Vagina (tissue), 2 donors: ENCODE results near the gene SHE. TPM values are rescaled to one million over a fixed set of nuclear protein-coding genes. Genes with fewer than 3 reads are reported as not detected.

Experiments used
- DNase-seq, 2 donors: peaks; one replicate each; pipeline ENCODE4 v3.0.0-alpha.2; 2017; ENCODE audit errors: extremely low spot score in 2 of 2
- H3K27ac ChIP-seq: fragments of 200-600 bp; sonication (generic); one replicate; pipeline ENCODE4 v1.5.1; 2019
- H3K27me3 ChIP-seq: fragments of 200-600 bp; sonication (generic); one replicate; pipeline ENCODE4 v1.5.1; 2019
- H3K36me3 ChIP-seq, 2 donors: fragments of 200-600 bp; sonication (generic); one replicate each; pipeline ENCODE4 v1.5.1; 2017 to 2019
- H3K4me1 ChIP-seq: fragments of 200-600 bp; sonication (generic); one replicate; pipeline ENCODE4 v1.5.1; 2019
- H3K4me3 ChIP-seq, 2 donors: fragments of 200-600 bp; sonication (generic); 1 replicate in 1 of 2; 2 replicates in 1 of 2; pipeline ENCODE4 v1.5.1; 2016 to 2019
- H3K9me3 ChIP-seq: fragments of 200-600 bp; sonication (generic); one replicate; pipeline ENCODE4 v1.5.1; 2019
- CTCF ChIP-seq, 3 experiments: fragments of 450-650 bp in 2 of 3; fragments of 200-600 bp in 1 of 3; sonication (generic) in 1 of 3; IDR thresholded peaks; one replicate each; pipeline ENCODE4 v1.5.1; 2017 to 2019; ENCODE audit warnings: antibody characterized with exemption in 3 of 3, mild to moderate bottlenecking in 2 of 3, moderate library complexity in 2 of 3
- POLR2A ChIP-seq, 2 donors: fragments of 450-650 bp; IDR thresholded peaks; one replicate each; pipeline ENCODE4 v1.6.1; 2017; ENCODE audit warnings: antibody characterized with exemption in 2 of 2, mild to moderate bottlenecking in 2 of 2, moderate library complexity in 2 of 2
- POLR2AphosphoS5 ChIP-seq, 2 donors: sonication (generic); formaldehyde crosslinking; IDR thresholded peaks; one replicate each; pipeline ENCODE4 v1.9.0; 2017; ENCODE audit warnings: antibody characterized with exemption in 2 of 2, mild to moderate bottlenecking in 2 of 2, low read depth in 1 of 2; ENCODE audit not compliant: insufficient read depth in 1 of 2
- intact Hi-C: fragments of 100-400 bp; cut with DNase I; formaldehyde crosslinking; loops from one replicate; pipeline ENCODE4 v1.15.1; 2023
- total RNA-seq: library from RNA; depleted of rRNA; stranded (reverse); fragments of >200 nt; gene quantifications from one replicate; pipeline ENCODE4 v1.2.3, GENCODE V29; 2016

SHE gene
- total RNA-seq, 1 donor from 2014 or later, result 23.8 TPM

DNA sequence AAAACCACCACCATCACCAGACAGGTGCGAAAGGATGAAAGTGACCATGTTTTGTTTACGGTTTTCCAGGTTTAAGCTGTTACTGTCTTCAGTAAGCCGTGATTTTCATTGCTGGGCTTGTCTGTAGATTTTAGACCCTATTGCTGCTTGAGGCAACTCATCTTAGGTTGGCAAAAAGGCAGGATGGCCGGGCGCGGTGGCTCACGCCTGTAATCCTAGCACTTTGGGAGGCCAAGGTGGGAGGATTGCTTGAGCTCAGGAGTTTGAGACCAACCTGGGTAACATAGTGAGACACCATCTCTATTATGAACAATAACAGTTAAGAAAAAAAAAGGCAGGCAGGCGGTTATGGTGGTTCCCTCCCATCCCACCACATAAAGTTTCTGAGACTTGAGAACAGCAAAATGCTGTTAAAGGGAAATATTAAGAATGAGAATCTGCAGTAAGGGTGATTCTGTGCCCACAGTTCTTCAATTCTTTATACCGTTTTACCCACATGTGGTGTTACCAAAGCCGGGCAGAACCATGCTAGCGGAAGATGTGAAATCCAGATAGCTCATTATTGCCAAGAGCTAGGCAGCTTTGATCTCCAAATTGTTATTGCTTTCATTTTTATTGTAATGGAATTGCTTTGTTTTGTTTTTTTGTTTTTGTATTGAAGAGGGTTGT is 34.6 kb downstream of the SHE start:
- Histone ChIP-seq H3K9me3 (no peaks in the 10 kb centered on the region), H3K4me1 (peaks cover 16% of the 10 kb centered on the region), H3K36me3 (peaks cover 0 to 11% of the 10 kb centered on the region in 2 donors), H3K27ac (no peak overlapping the region), H3K4me3 (no peak overlapping the region), H3K27me3 (no peaks in the 10 kb centered on the region)
- intact Hi-C loops, result loop anchor here (5.0 kb wide), 1 partner anchor 180 kb away; no protein-coding TSS in a partner anchor
- TF ChIP-seq CTCF (IDR thresholded peaks at IDR 0.05) (no peak), POLR2AphosphoS5 (IDR thresholded peaks at IDR 0.05; ENCODE audit: insufficient read depth in 1 of 2, low read depth in 1 of 2) (no peak), POLR2A (IDR thresholded peaks at IDR 0.05) (no peak)
- DNase-seq, result no peak

DNA sequence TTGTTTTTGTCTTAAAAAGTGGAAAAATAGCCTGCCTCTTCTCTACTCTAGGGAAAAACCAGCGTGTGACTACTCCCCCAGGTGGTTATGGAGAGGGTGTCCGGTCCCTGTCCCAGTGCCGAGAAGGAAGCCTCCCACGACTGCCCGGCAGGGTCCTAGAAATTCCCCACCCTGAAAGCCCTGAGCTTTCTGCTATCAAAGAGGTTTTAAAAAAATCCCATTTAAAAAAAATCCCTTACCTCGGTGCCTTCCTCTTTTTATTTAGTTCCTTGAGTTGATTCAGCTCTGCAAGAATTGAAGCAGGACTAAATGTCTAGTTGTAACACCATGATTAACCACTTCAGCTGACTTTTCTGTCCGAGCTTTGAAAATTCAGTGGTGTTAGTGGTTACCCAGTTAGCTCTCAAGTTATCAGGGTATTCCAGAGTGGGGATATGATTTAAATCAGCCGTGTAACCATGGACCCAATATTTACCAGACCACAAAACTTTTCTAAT is 35.2 kb downstream of the SHE start:
- Histone ChIP-seq H3K27me3 (no peaks in the 10 kb centered on the region), H3K36me3 (peaks cover 0 to 11% of the 10 kb centered on the region in 2 donors), H3K9me3 (no peaks in the 10 kb centered on the region), H3K27ac (no peak overlapping the region), H3K4me3 (no peak overlapping the region), H3K4me1 (peaks cover 16% of the 10 kb centered on the region)
- intact Hi-C loops, result loop anchor here (5.0 kb wide), 1 partner anchor 180 kb away; no protein-coding TSS in a partner anchor
- TF ChIP-seq CTCF (IDR thresholded peaks at IDR 0.05), result peak in 1 of 3 experiments; percentile 17
- no peak for TF ChIP-seq POLR2A (IDR thresholded peaks at IDR 0.05)
- DNase-seq, result no peak

DNA sequence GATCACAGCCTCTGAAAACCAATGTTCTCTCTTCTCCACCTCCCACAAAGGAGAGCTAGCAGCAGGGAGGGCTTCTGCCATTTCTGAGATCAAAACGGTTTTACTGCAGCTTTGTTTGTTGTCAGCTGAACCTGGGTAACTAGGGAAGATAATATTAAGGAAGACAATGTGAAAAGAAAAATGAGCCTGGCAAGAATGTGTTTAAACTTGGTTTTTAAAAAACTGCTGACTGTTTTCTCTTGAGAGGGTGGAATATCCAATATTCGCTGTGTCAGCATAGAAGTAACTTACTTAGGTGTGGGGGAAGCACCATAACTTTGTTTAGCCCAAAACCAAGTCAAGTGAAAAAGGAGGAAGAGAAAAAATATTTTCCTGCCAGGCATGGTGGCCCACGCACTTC is 36.0 kb downstream of the SHE start:
- DNase-seq, result no peak
- Histone ChIP-seq H3K9me3 (no peaks in the 10 kb centered on the region), H3K4me1 (peaks cover 16% of the 10 kb centered on the region), H3K36me3 (peaks cover 0 to 11% of the 10 kb centered on the region in 2 donors), H3K27me3 (no peaks in the 10 kb centered on the region), H3K4me3 (no peak overlapping the region), H3K27ac (no peak overlapping the region)
- TF ChIP-seq POLR2A (IDR thresholded peaks at IDR 0.05) (no peak), CTCF (IDR thresholded peaks at IDR 0.05) (no peak), POLR2AphosphoS5 (IDR thresholded peaks at IDR 0.05; ENCODE audit: insufficient read depth in 1 of 2, low read depth in 1 of 2) (no peak)
- intact Hi-C loops, result loop anchor here (5.0 kb wide), 1 partner anchor 179 kb away; no protein-coding TSS in a partner anchor

DNA sequence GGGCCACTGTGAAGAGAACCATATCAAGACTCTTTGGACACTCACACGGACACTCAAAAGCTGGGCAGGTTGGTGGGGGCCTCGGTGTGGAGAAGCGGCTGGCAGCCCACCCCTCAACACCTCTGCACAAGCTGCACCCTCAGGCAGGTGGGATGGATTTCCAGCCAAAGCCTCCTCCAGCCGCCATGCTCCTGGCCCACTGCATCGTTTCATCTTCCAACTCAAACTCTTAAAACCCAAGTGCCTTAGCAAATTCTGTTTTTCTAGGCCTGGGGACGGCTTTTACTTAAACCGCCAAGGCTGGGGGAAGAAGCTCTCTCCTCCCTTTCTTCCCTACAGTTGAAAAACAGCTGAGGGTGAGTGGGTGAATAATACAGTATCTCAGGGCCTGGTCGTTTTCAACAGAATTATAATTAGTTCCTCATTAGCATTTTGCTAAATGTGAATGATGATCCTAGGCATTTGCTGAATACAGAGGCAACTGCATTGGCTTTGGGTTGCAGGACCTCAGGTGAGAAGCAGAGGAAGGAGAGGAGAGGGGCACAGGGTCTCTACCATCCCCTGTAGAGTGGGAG is 36.5 kb downstream of the SHE start:
- intact Hi-C loops, result loop anchor here (5.0 kb wide), 1 partner anchor 178 kb away; no protein-coding TSS in a partner anchor
- Histone ChIP-seq H3K27me3 (no peaks in the 10 kb centered on the region), H3K4me3 (no peak overlapping the region), H3K9me3 (no peaks in the 10 kb centered on the region), H3K4me1 (peaks cover 16% of the 10 kb centered on the region), H3K36me3 (peaks cover 0 to 11% of the 10 kb centered on the region in 2 donors), H3K27ac (no peak overlapping the region)
- TF ChIP-seq POLR2AphosphoS5 (IDR thresholded peaks at IDR 0.05; ENCODE audit: insufficient read depth in 1 of 2, low read depth in 1 of 2), result no peak
- no peak for TF ChIP-seq POLR2A (IDR thresholded peaks at IDR 0.05)
- no peak for TF ChIP-seq CTCF (IDR thresholded peaks at IDR 0.05)
- no peak for DNase-seq

DNA sequence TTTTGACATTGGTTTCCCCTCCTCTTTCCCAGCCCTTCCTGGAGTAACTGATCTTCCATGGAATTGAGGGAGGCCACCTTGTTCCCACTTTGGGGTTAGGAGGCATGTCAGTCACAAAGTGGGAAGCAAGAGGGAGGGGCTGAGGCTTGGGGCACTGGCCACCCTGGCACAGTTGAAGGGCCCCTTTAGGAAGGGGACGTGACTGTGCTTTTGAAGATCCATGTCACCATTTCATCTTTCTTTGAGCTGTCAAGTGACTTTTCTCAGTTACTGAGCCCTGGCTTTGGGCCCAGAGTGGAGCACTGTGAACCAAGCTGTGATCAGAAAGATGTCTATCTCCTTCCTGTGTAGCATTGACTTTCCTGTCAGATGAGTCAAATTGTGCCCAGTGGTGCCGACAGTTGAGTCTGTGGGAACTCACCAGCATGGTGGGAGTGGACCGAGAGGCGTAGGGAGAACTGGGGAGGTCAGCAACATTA is 38.7 kb downstream of the SHE start:
- Histone ChIP-seq H3K9me3 (no peaks in the 10 kb centered on the region), H3K27ac (peak overlapping the region; percentile 59), H3K4me3 (no peak overlapping the region), H3K27me3 (no peaks in the 10 kb centered on the region), H3K36me3 (peaks cover 0 to 11% of the 10 kb centered on the region in 2 donors), H3K4me1 (peaks cover 16% of the 10 kb centered on the region)
- no peak for DNase-seq
- intact Hi-C loops, result no loop called here
- no peak for TF ChIP-seq POLR2AphosphoS5 (IDR thresholded peaks at IDR 0.05; ENCODE audit: insufficient read depth in 1 of 2, low read depth in 1 of 2)
- TF ChIP-seq POLR2A (IDR thresholded peaks at IDR 0.05), result no peak
- no peak for TF ChIP-seq CTCF (IDR thresholded peaks at IDR 0.05)
